Activated CD4-positive, alpha-beta T cell treated with anti-CD3 and anti-CD28 coated beads, Interleukin-2, Interleukin-4, amounts not matched to agents 100 ng/mL and 50 ng/mL, durations not matched to agents 16 hours and 8 hours (primary cell): ENCODE measurements around the gene PDE4D.

Experiments used
- DNase-seq: peaks from one replicate; pipeline ENCODE4 v3.0.0-alpha.2; 2020; ENCODE audit warnings: low spot score

Gene PDE4D

DNA sequence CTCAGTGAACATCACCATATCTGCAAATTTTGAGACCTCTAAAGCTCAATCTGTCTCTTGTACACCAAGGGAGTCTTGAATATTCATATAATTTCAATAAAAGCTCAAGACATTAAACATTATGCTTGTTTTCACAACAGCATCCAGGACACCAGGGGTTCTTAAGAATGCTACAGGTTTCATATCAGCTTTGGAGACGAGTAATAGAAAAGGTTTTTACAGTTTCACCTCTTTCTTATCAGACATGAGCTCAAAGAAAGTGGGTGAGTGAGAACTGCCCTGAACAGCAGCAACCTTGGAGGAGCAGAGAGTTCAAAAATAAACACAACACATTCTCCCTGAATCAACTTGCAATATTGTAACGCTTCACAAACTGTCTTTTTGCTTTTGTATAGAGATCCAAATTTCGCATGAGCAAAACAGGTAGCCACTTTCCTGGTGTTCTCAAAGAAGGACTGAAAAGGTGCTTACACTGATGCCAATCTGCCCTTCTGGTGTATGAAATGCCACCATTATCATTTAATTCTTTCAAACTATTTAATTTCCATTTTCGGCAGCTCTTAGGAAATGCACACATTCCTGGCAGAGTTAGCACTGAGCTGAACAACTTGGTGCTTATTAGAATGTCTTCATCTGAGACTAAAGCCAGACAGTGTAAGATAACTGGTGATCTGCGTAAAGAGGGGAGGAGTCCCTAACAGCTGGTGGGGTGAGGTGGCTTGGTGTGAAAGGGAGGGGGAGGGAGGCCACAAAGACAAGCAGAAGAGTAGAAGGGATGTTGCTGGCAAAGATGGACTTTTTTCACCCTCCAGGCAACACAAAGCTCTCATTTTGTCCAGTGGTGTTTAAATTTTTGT, 535.3 kb downstream of the PDE4D start:
- DNase-seq = no peak

DNA sequence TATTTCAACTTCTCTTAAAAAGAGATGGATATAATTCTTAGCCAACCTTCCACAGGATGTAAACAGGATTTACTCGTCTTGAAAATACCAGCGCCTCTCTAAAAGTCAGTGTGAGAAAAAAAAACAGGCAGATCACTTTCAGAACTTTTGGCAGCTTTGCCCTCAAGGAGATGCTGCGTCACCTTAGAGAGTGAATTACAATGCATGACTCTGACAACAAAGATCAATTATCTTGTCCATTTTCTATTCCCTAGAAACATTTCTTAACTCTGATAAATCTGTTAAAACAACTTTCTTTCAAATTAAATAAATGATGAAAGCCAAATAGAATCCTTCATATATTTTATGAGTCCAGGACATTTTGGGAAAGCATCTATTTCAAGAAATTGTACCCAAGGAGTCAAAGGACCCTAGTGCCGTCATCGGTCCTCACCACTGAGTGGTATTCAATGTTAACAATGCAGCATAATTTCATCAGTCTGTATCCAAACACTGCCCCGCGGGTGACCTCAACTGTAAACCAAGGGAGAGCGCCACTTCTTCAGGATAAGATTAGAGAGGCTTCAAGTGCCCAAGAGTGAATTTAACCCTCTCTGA, 536.0 kb downstream of the PDE4D start:
- no peak for DNase-seq

GRCh38 chr5:59356813-59357380, 536.6 kb downstream of the PDE4D start:
- no peak for DNase-seq

GRCh38 chr5:59354811-59355210, 538.7 kb downstream of the PDE4D start:
- no peak for DNase-seq

GRCh38 chr5:59354274-59354673, 539.3 kb downstream of the PDE4D start:
- DNase-seq = no peak

GRCh38 chr5:59351076-59351794, 542.3 kb downstream of the PDE4D start:
- DNase-seq = no peak

GRCh38 chr5:59348189-59348588, 545.3 kb downstream of the PDE4D start:
- DNase-seq = no peak

DNA sequence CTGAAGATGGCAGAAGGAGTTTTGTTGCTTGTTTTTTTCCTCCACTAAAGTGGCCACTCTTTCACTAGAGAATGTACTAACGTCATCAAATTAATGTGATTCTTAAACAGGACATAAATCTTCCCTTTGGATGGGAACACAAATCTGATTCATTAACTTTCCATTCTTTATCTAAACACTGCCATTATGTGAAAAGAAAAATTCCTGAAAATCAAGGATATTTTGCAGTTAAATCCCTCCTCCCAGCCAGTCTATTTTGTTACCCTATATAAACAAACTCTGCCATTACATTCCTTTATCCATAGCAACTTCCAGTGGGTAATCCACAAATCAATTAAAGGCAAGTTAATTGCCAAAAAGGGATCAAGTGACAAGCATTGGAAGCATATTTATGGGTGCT, 546.5 kb downstream of the PDE4D start:
- no peak for DNase-seq

- DNase-seq = no peak
Measured at GRCh38 chr5:59346514-59346913, 547.0 kb downstream of the PDE4D start.

GRCh38 chr5:59342181-59342580, 551.3 kb downstream of the PDE4D start:
- no peak for DNase-seq

- DNase-seq = no peak
Measured at GRCh38 chr5:59341760-59342159, 551.8 kb downstream of the PDE4D start.

DNA sequence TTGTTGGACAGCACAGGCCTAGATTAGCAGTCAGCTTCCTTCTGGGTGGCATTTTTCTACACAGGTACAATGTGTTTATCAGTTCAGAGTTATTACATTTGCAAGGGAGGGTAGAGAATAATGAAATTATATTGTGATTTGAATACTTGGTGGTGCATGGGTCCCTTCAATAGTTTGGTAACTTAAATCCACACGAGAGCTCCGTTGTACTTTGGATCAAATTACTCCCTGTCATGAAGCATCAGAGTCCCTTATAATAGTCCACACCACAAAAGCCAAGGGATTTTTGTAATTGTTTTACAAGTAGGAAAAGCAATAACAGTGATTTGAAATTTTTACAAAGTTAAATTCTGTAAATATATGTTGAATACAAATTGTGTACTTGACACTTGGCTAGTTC, 552.4 kb downstream of the PDE4D start:
- no peak for DNase-seq

DNA sequence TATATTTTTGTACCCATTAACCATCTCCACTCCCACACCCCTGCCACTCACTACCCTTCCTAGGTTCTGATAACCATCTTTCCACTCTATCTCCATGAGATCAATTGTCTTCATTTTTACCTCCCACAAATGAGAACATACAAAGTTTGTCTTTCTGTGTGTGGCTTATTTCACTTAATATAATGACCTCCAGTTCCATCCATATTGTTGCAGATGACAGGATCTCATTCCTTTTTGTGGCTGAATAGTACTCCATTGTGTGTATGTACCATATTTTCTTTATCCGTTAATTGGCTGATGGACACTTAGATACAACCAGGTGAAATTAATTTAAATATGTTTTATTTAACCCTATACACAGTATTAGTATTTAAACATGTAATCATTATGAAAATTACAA, 552.9 kb downstream of the PDE4D start:
- DNase-seq = no peak

- no peak for DNase-seq
Measured at GRCh38 chr5:59337240-59337639, 556.3 kb downstream of the PDE4D start.

GRCh38 chr5:59335544-59335943, 558.0 kb downstream of the PDE4D start:
- DNase-seq = no peak

- no peak for DNase-seq
Measured at GRCh38 chr5:59333416-59333815, 560.1 kb downstream of the PDE4D start.

GRCh38 chr5:59332236-59332973, 561.1 kb downstream of the PDE4D start:
- no peak for DNase-seq

GRCh38 chr5:59330680-59331079, 562.8 kb downstream of the PDE4D start:
- no peak for DNase-seq

GRCh38 chr5:59328709-59329296, 564.7 kb downstream of the PDE4D start:
- no peak for DNase-seq

DNA sequence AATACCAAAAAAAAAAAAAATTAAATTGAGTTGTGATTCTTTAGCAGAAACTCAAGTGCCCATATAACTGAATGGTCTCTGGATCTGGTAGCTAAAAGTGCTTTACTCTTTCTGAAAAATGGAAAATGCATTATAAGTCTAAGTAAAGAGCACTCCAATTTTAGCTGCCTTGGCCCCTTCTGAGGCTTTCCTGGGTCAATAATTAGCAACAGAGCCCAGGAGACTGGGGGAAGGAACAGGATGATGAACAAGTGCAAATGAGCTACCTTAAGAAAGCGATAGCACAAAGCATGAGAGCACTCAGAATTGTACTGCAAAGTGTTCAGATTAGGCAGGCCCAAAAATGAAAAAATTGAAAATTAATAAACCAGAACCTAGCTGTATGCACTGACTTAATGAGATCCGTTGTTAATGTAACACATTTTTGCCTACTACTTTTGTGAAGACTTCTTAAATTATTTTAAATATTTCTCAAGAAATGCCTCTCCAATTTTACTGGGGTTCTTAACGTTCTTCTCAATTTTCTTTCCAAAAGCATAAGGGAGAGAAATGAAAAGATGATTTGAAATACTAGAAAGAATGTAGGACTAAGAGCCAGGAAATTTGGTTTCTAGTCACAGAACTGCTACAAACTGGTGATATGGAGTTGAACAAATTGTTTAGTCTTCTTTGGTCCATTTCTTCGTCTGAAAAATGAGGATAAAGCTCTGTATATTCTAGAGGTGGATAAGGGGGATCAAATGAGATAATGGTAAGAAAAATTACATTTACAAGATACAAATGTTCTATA, 566.1 kb downstream of the PDE4D start:
- no peak for DNase-seq

GRCh38 chr5:59326596-59326995, 566.9 kb downstream of the PDE4D start:
- no peak for DNase-seq
